GM23248 (cell line): ENCODE results near the gene MAML2.

Source experiments
- EZH2 ChIP-seq: fragments of 200-600 bp; sonication (generic); IDR thresholded peaks from 2 replicates; pipeline ENCODE4 v1.6.1; 2018; ENCODE audit warnings: antibody characterized with exemption, mild to moderate bottlenecking; ENCODE audit not compliant: insufficient read depth, poor library complexity, severe bottlenecking
- EZH2phosphoT487 ChIP-seq: fragments of 200-600 bp; sonication (generic); IDR thresholded peaks from 2 replicates; pipeline ENCODE4 v1.6.1; 2018; ENCODE audit warnings: antibody characterized with exemption, moderate library complexity, mild to moderate bottlenecking, low read depth; ENCODE audit not compliant: insufficient read depth

- TF ChIP-seq EZH2 (no peak), EZH2phosphoT487 (no peak)
Observed at GRCh38 chr11:96012086-96012824, 330.7 kb downstream of the MAML2 start.
